IMR-90 (cell line): Measurements from ENCODE around the gene NALCN. TPM values are rescaled to one million over a fixed set of nuclear protein-coding genes. Genes with fewer than 3 reads are reported as not detected.

ENCODE experiments used
- ATAC-seq: fragments of 200-7000 bp; cut with Tn5 transposase; 2 replicates; pipeline ENCODE4 v1.9.1; 2020; ENCODE audit warnings: low read depth, mild to moderate bottlenecking, moderate library complexity
- BruUV-seq: library from RNA; stranded (reverse); fragments of 400-500 nt; replicated peaks from 2 replicates; lab custom pipeline; 2021; lab: Mats Ljungman, UMichigan
- CTCF ChIA-PET: fragments of 300-600 bp; formaldehyde crosslinking; extraction: SDS; loops from one replicate; lab custom pipeline; 2021; ENCODE audit warnings: antibody characterized with exemption; lab: Yijun Ruan, JAX
- POLR2A ChIA-PET: fragments of 300-600 bp; sonication (Branson Sonifier 250); formaldehyde crosslinking; loops from one replicate; lab custom pipeline; 2022; ENCODE audit warnings: antibody characterized with exemption; ENCODE audit not compliant: unreplicated experiment; lab: Charles Lee
- DNase-seq: peaks from one replicate; pipeline ENCODE4 v3.0.0; 2013
- H2AFZ ChIP-seq: replicated peaks from 2 replicates; pipeline ENCODE3; 2013; ENCODE audit warnings: low read length, mild to moderate bottlenecking; ENCODE audit not compliant: poor library complexity
- H2AK5ac ChIP-seq: 2 replicates; pipeline ENCODE4 v1.6.1; 2013; ENCODE audit warnings: low read depth, low read length, inconsistent platforms
- H2AK9ac ChIP-seq: replicated peaks from 2 replicates; pipeline ENCODE3; 2013; ENCODE audit warnings: mild to moderate bottlenecking, low read depth, low read length, moderate library complexity; ENCODE audit not compliant: poor library complexity
- H2BK120ac ChIP-seq: 2 replicates; pipeline ENCODE4 v1.6.1; 2013; ENCODE audit warnings: low read depth, low read length, inconsistent platforms
- H2BK15ac ChIP-seq: 3 replicates; pipeline ENCODE4 v1.6.1; 2013; ENCODE audit warnings: low read depth, low read length, inconsistent platforms
- H2BK20ac ChIP-seq: 2 replicates; pipeline ENCODE4 v1.6.1; 2013; ENCODE audit warnings: low read depth, mild to moderate bottlenecking, inconsistent platforms, low read length, moderate library complexity
- H2BK5ac ChIP-seq: 2 replicates; pipeline ENCODE4 v1.6.1; 2013; ENCODE audit warnings: mild to moderate bottlenecking, low read depth, low read length, inconsistent platforms; ENCODE audit not compliant: poor library complexity, severe bottlenecking
- H3K14ac ChIP-seq: replicated peaks from 2 replicates; pipeline ENCODE4 v1.6.1; 2013; ENCODE audit warnings: low read depth, low read length, inconsistent platforms
- H3K18ac ChIP-seq: 2 replicates; pipeline ENCODE4 v1.6.1; 2013; ENCODE audit warnings: low read depth, low read length, control low read depth
- H3K23ac ChIP-seq: 2 replicates; pipeline ENCODE4 v1.6.1; 2013; ENCODE audit warnings: low read depth, low read length, inconsistent platforms
- H3K27ac ChIP-seq: 2 replicates; pipeline ENCODE4 v1.5.1; 2013; ENCODE audit warnings: mild to moderate bottlenecking, control low read depth, low read length; ENCODE audit not compliant: insufficient read depth
- H3K27me3 ChIP-seq: 2 replicates; pipeline ENCODE4 v1.6.1; 2013; ENCODE audit warnings: low read length; ENCODE audit not compliant: control insufficient read depth, insufficient read depth
- H3K36me3 ChIP-seq: 2 replicates; pipeline ENCODE4 v1.6.1; 2013; ENCODE audit warnings: low read length, mixed read lengths; ENCODE audit not compliant: control insufficient read depth, insufficient read depth
- H3K4ac ChIP-seq: 2 replicates; pipeline ENCODE4 v1.6.1; 2013; ENCODE audit warnings: low read depth, low read length, inconsistent platforms
- H3K4me1 ChIP-seq: 2 replicates; pipeline ENCODE4 v1.6.1; 2013; ENCODE audit warnings: low read length, mixed read lengths; ENCODE audit not compliant: control insufficient read depth, insufficient read depth
- H3K4me2 ChIP-seq: 2 replicates; pipeline ENCODE4 v1.6.1; 2013; ENCODE audit warnings: low read depth, mild to moderate bottlenecking, control low read depth, low read length, moderate library complexity
- H3K4me3 ChIP-seq: 2 replicates; pipeline ENCODE4 v1.5.1; 2013; ENCODE audit warnings: low read depth, mild to moderate bottlenecking, control low read depth, low read length, moderate library complexity; ENCODE audit not compliant: insufficient read depth
- H3K56ac ChIP-seq: 2 replicates; pipeline ENCODE4 v1.6.1; 2013; ENCODE audit warnings: low read length, inconsistent platforms; ENCODE audit not compliant: insufficient read depth; ENCODE audit errors: extremely low read depth
- H3K79me1 ChIP-seq, 2 experiments: 2 replicates each; pipeline ENCODE4 v1.6.1; 2013; ENCODE audit warnings: low read length in 2 of 2, inconsistent platforms in 1 of 2, low read depth in 1 of 2
- H3K9ac ChIP-seq: 2 replicates; pipeline ENCODE4 v1.6.1; 2013; ENCODE audit warnings: low read depth, low read length, control low read depth
- H3K9me1 ChIP-seq: 2 replicates; pipeline ENCODE4 v1.6.1; 2013; ENCODE audit warnings: low read length, inconsistent platforms; ENCODE audit not compliant: insufficient read depth
- H3K9me3 ChIP-seq: 2 replicates; pipeline ENCODE4 v1.6.1; 2013; ENCODE audit warnings: low read length; ENCODE audit not compliant: control insufficient read depth, insufficient read depth
- H4K20me1 ChIP-seq: 2 replicates; pipeline ENCODE4 v1.6.1; 2013; ENCODE audit warnings: low read length, inconsistent platforms; ENCODE audit not compliant: insufficient read depth
- H4K5ac ChIP-seq: 2 replicates; pipeline ENCODE4 v1.6.1; 2013; ENCODE audit warnings: mild to moderate bottlenecking, low read depth, low read length, control low read depth
- H4K8ac ChIP-seq, 2 experiments: 2 replicates each; pipeline ENCODE4 v1.6.1; 2013; ENCODE audit warnings: low read depth in 2 of 2, low read length in 2 of 2, control low read depth in 1 of 2, inconsistent platforms in 1 of 2
- H4K91ac ChIP-seq: 2 replicates; pipeline ENCODE4 v1.6.1; 2013; ENCODE audit warnings: low read depth, low read length, inconsistent platforms; ENCODE audit not compliant: insufficient read depth
- MAFK ChIP-seq: IDR thresholded peaks from 2 replicates; pipeline ENCODE4 v1.6.1; 2012; ENCODE audit warnings: low read depth, low read length, improper control_type of control experiment
- WGBS, 2 experiments: methylation state at CpG; one replicate each; pipeline versions ENCODE4 v1.1.5 to v1.1.7; 2013; ENCODE audit warnings: missing lambda C conversion rate in 2 of 2; ENCODE audit not compliant: insufficient read length in 1 of 2; ENCODE audit errors: extremely low coverage in 2 of 2; 5-methylcytosine and 5-hydroxymethylcytosine counted together
- dilution Hi-C: fragments of 300-500 bp; cut with HindIII; formaldehyde crosslinking; loops from one replicate; pipeline ENCODE4 v1.14.3; 2018; ENCODE audit warnings: low sequenced_read_pairs; ENCODE audit not compliant: unreplicated experiment
- in situ Hi-C: fragments of 300-500 bp; cut with MboI; formaldehyde crosslinking; loops from 3 replicates; pipeline ENCODE4 v1.14.3; 2019; ENCODE audit warnings: low sequenced_read_pairs, inconsistent platforms, mixed read lengths
- intact Hi-C: fragments of 100-400 bp; cut with micrococcal nuclease; formaldehyde crosslinking; loops from 2 replicates; pipeline ENCODE4 v1.10.0; 2022
- polyA plus RNA-seq, 3 experiments: library from polyadenylated mRNA; depleted of rRNA; stranded (reverse); fragments of >200 nt; gene quantifications; 2 replicates each; pipeline ENCODE4 v1.2.3, GENCODE V29; 2012; ENCODE audit warnings: low replicate concordance in 1 of 3
- total RNA-seq: library from RNA; depleted of rRNA; stranded (reverse); fragments of >200 nt; gene quantifications from 2 replicates; pipeline ENCODE4 v1.2.3, GENCODE V29; 2012
- TF ChIP-seq, protein P1 (sequence below): conservative IDR thresholded peaks from 2 replicates; pipeline ENCODE4 v1.5.1; 2012; ENCODE audit warnings: mild to moderate bottlenecking, low read depth, low read length, improper control_type of control experiment

Gene NALCN
- total and polyA plus RNA-seq, 2 of the 4 experiments (the other 2 are of a cell fraction): 2.9 to 4.8 TPM

DNA sequence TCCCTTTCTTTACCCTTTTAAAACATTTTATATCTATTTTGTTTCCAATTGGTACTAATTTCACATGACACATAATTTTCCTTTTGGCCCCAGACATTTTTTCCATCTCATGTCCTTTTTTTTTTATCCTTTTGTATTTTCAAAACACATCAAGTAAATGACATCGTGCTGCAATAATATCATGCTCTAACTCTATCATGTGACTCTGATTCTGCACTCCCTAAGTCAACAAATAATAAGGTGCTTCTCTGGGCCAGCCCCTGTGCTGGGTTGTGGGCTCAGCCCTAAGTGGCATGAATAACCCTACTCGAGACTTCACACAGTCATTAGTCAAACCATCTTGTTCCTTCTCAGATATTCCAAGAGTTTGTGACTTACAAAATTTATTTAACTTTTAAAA is 21.7 kb downstream of the NALCN start:
- Histone ChIP-seq H3K4me1 (peaks cover 10% of the 10 kb centered on the region), H3K4ac (no peak overlapping the region), H3K4me3 (no peak overlapping the region), H3K18ac (no peak overlapping the region; the same call in 1 of the 2 replicates), H3K27ac (no peak overlapping the region), H3K4me2 (no peak overlapping the region), H3K9me3 (no peaks in the 10 kb centered on the region), H2BK15ac (no peak overlapping the region), H3K9ac (no peak overlapping the region), H3K36me3 (no peaks in the 10 kb centered on the region), H3K27me3 (no peaks in the 10 kb centered on the region), H2BK120ac (no peak overlapping the region), H2BK20ac (no peak overlapping the region), H4K8ac (no peak overlapping the region), H3K23ac (no peak overlapping the region), H2AFZ (no peak overlapping the region), H3K56ac (no peak overlapping the region), H4K20me1 (no peaks in the 10 kb centered on the region), H3K79me1 (no peaks in the 10 kb centered on the region; a peak in 1 of 4 replicates), H2AK5ac (no peak overlapping the region), H3K9me1 (peaks cover 15% of the 10 kb centered on the region), H2AK9ac (no peak overlapping the region), H3K14ac (no peak overlapping the region), H4K5ac (no peak overlapping the region), H2BK5ac (no peak overlapping the region), H4K91ac (no peak overlapping the region)
- no TSS peak for BruUV-seq
- dilution Hi-C loops (no loop called here), intact Hi-C loops (loop anchor here (5.0 kb wide), 1 partner anchor 87 kb away; no protein-coding TSS in a partner anchor), in situ Hi-C loops (no loop called here)
- ATAC-seq: no peak
- ChIA-PET POLR2A (no interaction called here), CTCF (no interaction called here)
- TF ChIP-seq, protein P1, sequence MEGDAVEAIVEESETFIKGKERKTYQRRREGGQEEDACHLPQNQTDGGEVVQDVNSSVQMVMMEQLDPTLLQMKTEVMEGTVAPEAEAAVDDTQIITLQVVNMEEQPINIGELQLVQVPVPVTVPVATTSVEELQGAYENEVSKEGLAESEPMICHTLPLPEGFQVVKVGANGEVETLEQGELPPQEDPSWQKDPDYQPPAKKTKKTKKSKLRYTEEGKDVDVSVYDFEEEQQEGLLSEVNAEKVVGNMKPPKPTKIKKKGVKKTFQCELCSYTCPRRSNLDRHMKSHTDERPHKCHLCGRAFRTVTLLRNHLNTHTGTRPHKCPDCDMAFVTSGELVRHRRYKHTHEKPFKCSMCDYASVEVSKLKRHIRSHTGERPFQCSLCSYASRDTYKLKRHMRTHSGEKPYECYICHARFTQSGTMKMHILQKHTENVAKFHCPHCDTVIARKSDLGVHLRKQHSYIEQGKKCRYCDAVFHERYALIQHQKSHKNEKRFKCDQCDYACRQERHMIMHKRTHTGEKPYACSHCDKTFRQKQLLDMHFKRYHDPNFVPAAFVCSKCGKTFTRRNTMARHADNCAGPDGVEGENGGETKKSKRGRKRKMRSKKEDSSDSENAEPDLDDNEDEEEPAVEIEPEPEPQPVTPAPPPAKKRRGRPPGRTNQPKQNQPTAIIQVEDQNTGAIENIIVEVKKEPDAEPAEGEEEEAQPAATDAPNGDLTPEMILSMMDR: no peak
- TF ChIP-seq MAFK: no peak
- DNase-seq: no peak
- WGBS, 2 experiments: no CpG with 5 or more reads among the region's 2 CpGs
